ENCODE measurements around the gene FGF6.
"Not testable (repeated sequence)": the region's sequence is repeated elsewhere in the genome, so short reads cannot be mapped to it uniquely, and the experiment has no call there.

FGF6 gene

DNA sequence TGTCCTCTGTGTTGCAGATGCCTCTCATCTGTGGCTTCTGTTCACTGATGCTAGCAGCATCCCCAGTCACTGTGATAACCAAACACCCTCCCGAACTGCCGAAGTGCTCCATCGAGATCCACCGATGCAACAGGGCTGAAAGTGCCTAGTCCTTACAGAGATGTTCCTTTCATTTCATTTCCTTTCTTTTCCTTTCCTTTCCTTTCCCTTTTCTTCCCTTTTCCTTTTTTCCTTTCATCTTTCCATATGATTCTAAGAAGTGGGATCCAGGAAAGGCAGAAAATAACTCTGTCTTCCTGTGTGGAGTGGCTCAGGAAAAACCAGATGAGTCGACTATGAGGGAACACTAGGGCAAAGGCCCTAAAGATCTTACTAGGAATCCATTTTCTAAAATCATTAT lies 26.7 kb downstream of the FGF6 start:
- no peak for DNase-seq (ENCODE audit: low read depth)

DNA sequence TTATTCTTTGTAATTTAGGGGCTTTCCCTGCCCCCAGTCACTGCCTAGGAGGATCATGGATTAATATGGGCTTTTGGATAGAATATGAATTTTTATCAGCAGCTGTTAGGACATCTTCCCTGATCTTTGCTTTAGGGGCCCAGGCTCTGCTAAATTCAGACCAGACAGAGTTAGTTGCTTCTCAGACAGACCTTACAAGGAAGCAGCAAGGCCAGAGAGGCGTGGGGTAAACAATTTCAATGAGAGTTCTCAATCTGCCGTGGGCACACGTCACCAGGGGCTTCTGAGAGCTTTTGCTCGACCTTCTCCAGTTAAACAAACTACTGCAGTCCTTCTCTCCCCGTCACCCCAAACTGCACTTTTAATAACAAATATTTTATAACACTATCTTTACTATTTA lies 27.7 kb downstream of the FGF6 start:
- no peak for DNase-seq (ENCODE audit: low read depth)

DNA sequence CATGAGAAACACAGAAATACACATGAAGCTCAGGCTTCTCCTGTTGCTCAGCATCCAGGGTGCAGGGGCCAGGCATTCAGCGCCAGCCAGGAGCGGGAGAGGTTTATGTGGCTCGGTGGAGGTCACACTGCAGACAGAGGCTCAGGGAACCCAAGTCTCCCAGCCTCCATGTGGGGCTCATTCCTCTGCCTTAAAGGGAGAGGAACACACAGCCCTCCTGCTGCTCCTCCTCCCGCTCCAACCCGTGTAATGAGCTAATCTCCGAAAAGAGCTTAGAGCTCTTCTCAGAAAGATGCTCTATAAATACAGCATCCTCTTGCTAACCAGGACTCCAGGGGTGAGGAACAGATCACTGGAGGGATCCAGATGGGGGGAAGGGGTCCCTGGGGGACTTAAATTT lies 28.2 kb downstream of the FGF6 start:
- DNase-seq (ENCODE audit: low read depth) = no peak

DNA sequence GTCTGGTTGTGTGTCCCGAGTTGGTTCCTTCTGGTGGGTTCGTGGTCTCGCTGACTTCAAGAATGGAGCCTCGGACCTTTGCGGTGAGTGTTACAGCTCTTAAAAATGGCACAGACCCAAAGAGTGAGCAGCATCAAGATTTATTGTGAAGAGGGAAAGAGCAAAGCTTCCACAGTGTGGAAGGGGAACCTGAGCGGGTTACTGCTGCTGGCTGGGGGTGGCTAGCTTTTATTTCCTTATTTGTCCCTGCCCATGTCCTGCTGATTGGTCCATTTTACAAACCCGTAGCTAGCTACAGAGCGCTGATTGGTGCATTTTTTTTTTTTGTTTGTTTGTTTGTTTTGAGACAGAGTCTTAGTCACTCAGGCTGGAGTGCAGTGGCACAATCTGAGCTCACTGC lies 29.3 kb downstream of the FGF6 start:
- DNase-seq (ENCODE audit: low read depth) = no peak

DNA sequence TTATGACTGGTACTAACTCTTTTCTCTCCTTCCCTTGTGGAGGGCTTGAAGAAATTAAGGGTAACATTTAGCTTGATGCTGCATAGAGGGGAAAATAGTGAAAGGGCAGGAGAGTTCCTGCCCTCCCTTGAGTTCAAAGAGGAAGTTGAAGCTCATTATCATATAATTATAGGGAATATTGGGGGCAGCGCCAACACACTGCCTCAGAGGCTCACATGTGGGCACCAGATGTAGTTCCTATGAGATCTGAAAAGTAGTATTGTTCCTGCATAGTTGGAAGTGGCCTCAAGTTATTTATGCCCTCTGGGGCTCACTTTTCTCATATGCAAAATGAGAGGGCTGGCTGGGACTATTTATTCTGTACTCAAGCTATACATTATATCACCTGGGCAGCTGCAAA lies 33.1 kb downstream of the FGF6 start:
- DNase-seq (ENCODE audit: low read depth) = no peak

DNA sequence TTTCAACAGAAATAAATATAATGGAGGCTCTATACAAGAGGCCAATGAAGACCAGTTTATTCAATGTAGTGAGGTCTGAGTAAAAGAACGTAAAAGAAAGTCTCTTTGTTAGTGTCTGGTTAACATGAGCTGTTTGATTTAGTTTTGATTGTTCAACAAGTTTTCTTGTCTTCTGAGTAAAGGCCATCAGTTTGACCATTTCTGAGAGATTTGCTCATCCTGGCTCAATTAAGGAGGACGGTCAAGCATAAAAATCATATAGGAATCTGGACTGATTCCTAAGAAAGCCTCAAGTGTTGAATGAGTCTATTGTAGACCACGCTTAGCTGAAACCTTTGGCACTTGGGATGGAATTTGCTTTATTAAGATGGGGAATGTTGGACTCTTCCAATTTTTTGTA lies 33.6 kb downstream of the FGF6 start:
- no peak for DNase-seq (ENCODE audit: low read depth)

DNA sequence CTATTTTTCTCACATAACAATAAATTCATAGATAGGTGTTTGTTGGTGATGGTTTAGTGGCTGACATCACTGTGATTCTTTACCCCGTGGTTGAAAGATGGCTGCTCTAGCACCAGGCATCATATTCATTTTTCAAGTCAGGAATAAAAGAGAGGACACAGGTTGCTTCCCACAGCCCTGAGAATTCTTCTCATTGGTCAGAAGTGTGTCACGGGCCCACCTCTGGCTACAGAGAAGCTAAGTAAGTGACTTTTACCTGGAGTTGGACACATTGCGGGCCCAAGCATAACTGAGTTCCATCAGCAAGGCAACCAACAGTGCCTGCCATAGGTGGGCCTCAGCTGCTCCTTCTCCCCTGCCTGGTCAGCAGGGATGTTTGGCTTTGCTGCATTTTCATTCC lies 38.5 kb downstream of the FGF6 start:
- DNase-seq (ENCODE audit: low read depth) = no peak

DNA sequence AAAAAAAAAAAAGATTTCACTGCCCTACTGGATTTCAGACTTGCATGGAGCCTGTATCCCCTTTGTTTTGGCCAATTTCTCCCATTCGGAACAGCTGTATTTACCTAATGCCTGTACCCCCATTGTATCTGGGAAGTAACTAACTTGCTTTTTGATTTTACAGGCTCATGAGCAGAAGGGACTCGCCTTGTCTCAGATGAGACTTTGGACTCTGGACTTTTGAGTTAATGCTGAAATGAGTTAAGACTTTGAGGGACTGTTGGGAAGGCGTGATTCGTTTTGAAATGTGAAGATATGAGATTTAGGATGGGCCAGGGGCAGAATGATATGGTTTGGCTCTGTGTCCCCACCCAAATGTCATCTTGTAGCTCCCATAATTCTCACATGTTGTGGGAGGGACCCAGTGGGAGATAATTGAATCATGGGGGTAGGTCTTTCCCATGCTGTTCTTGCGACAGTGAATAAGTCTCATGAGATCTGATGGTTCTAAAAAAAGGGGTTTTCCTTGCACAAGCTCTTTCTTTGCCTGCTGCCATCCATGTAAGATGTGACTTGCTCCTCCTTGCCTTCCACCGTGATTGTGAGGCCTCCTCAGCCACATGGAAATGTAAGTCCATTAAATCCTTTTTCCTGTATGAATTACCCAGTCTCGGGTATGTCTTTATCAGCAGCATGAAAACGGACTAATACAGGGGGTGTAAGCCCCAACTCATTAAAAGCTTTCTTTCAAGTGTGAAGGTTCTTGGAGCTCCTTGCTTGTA lies 40.6 kb downstream of the FGF6 start:
- not testable (repeated sequence) for DNase-seq (ENCODE audit: low read depth)

DNA sequence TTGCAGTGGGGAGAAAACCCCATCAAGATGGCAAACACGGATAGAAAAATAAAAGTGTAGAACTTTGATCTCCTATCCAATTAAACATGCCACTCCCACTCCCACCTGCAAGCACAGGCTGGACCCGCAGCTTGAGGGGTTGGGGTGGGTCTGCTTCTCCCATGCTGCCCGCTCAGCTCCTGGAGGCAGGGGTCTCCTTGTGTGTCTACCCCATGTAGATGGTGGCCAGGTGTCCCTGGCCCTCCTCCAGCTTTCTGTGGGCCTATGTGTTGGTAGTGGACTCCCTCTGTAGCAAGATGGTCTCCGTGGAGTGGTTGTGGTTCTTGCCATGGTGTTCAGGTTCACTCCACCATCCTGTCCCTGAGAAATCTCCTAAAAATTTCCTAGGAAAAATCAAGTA lies 42.6 kb downstream of the FGF6 start:
- no peak for DNase-seq (ENCODE audit: low read depth)

DNA sequence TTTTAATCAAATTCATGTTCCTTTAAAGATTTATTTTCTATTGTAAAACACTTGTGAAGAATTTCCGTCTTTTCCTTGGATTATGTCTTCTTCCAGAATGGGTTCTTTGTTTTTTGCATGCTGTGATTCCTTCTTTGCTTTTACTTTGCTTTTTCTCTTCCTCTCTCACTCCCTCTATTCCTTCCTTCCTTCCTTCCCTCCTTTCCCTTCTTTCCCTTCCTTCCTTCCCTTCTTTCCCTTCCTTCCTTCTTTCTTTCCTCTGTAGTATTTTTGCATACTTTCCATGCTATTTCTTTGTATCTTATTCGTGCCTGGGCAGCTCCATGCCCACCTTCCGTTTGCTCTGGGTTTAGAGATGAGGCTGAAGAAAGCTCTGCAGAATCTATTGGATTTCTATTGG lies 44.5 kb downstream of the FGF6 start:
- DNase-seq (ENCODE audit: low read depth) = no peak

DNA sequence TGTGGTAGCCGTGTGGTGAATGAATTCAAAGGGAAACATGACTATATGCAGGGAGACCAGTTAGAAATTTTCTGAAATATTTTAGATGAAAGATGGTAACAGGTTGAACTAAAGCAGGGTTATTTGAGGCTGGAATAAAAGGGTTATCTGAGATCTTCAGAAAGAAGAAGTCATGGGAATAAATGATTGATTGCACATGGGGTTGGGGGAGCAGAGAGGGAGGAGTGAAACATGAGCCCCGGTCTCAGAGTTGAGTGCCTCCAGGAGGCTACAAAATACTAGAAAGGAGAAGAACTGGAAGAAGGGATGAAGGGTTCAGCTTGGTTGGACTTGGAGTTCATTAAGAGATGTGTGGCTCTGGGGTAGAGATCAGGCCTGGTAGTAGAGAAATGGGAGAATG lies 49.8 kb downstream of the FGF6 start:
- DNase-seq (ENCODE audit: low read depth) = no peak

DNA sequence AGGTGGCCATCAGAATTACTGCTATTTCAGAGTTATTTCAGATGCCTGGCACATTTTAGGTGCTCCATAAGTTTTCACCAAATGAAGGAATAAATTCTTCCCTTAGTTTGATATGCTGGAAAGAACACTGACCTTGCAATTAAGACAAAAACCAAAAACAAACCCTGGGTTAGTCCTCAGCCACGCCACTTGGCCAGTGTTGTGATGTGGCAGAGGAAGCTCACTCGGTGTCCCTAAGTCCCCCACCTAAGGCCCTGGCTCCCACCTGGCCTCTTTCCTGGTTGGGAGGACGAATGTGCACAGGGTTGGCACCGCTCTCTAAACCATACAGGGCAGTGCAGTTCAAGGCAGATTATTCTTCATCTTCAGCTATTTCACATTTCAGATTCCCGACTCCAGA lies 52.4 kb downstream of the FGF6 start:
- DNase-seq (ENCODE audit: low read depth) = no peak

DNA sequence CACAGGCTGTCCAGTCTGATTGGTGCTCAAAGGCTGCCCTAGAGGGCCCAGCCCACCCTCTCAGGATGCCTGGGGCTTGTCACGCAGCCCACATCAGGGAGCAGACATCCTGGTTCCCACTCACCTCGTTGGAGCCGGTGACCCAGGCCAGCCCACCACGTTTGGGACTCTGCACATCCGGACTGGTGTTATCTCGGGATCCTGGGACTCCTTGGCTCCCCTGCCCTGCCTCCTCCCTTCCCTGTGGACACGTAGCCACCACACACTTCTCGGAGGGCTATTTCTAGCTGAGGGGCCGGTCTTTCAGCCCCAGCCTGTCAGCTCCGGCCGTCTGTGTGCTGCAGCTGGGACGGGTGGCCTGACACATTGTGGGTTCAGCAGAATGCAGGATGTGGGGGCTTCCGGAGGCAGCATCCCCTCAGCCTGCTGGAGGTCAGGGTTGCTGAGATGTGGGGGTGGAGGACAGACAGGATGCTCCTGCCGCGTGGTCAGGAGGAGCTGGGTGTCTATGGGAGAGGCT lies 53.3 kb downstream of the FGF6 start:
- DNase-seq (ENCODE audit: low read depth) = no peak

DNA sequence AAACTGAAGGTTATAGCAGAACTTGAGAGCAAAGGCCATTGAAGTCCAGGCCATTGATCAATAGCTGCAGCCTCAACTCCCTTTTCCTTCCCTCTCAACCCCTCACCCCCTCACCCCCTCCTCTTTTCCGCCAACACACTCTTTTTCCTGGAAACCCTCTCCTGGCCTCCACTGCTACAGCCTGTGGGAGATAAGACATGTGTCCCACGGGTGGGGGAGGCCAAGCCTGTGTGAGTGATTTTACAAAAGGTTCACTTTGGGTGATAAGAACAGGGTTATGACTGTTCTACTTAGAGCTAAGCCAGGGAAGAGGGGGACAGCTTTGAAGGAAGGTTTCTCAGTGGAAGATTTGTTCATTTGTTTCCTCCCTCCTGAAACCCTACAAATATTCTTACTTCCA lies 57.0 kb downstream of the FGF6 start:
- DNase-seq (ENCODE audit: low read depth) = no peak

DNA sequence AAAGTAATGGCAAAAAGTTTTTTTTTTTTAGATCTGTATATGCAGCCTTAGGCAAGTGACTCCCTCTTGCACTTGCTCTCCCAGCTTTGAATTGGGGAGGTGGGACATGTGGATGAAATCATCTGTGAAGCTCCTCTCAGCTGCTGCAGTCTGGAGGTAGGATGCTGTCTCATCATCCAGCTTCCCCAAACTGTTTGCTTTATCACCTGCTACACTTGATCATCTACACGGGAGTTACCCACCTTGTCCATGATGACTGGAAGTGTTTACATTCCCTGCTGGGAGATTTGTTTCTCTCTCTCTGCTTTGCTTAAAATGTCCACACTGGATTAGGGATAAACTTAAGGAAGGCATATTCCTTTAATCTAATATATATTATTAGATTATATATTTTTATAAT lies 57.6 kb downstream of the FGF6 start:
- no peak for DNase-seq (ENCODE audit: low read depth)

DNA sequence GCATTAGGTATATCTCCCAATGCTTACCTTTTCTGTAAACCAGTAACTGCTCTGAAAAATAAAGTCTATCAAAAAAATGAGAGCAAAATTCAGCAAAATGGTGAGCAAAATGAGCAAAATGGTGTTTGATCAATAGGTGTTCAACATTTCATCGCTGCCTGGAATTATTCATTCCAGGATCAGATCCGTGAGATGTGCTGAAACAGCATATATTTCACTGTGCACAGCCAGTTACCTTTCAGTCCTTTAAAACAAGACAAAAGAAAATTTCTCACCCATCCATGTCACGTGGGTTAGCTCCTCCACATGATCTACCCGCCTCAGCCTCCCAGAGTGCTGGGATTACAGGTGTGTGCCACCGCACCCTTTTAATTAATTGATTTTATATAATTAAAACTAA lies 58.0 kb downstream of the FGF6 start:
- no peak for DNase-seq (ENCODE audit: low read depth)

DNA sequence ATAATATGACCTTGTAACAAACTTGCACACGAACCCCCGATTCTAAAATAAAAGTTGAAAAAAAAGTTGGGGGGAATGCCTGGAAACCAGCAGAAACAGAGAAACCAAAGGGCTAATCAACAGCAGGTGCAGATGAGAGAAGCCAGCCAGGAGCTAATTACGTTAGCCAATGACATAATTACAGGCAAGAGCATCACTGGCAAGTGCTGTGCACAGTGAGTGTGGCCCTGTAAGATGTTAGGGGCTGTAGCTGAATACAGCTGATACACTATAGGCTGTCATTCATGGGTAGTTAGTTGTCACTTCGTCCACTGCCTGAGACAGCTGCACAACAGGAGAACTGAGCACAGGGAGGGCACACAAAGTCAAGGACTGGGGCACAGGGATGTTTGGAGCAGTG lies 58.8 kb downstream of the FGF6 start:
- DNase-seq (ENCODE audit: low read depth) = no peak

Data from non-pigmented ciliary epithelial cell (primary cell).